Stimulated activated naive CD8-positive, alpha-beta T cell treated with anti-CD3 and anti-CD28 coated beads, Interleukin-15, Interleukin-2, amounts not matched to agents 100 U/mL and 50 U/mL, for 24 hours (primary cell): ENCODE results near the gene TIGD4.

Experiments used
- ATAC-seq: fragments of 150-1000 bp; cut with Tn5 transposase; one replicate; pipeline ENCODE4 v1.10.0; 2021
- DNase-seq: peaks from one replicate; pipeline ENCODE4 v3.0.0; 2021

Gene TIGD4

GRCh38 chr4:152719801-152720556 lies 59.6 kb downstream of the TIGD4 start:
- DNase-seq (no peak), ATAC-seq (no peak)
